AG09319 (cell line): ENCODE measurements around the gene PDPR.

Source experiments
- DNase-seq: peaks from one replicate; pipeline ENCODE4 v3.0.0-alpha.2; 2010; ENCODE audit warnings: low read depth; ENCODE audit errors: extremely low read depth
- CTCF ChIP-seq: IDR thresholded peaks from 2 replicates; pipeline ENCODE4 v1.5.1; 2011; ENCODE audit warnings: low read depth, mild to moderate bottlenecking, inconsistent platforms, low read length, moderate library complexity

The PDPR gene

GRCh38 chr16:70156207-70156978, 42.3 kb downstream of the PDPR start:
- no peak for DNase-seq
- TF ChIP-seq CTCF, result no peak

GRCh38 chr16:70157105-70157476, 43.0 kb downstream of the PDPR start:
- no peak for TF ChIP-seq CTCF
- DNase-seq, result no peak

- no peak for DNase-seq
- no peak for TF ChIP-seq CTCF
These were observed 43.5 kb downstream of the PDPR start for GRCh38 chr16:70157477-70158260.

- no peak for TF ChIP-seq CTCF
- DNase-seq, result no peak
These were observed 44.3 kb downstream of the PDPR start for GRCh38 chr16:70158261-70158939.

GRCh38 chr16:70159355-70160348, 45.5 kb downstream of the PDPR start:
- no peak for TF ChIP-seq CTCF
- DNase-seq, result no peak

GRCh38 chr16:70160388-70160787, 46.3 kb downstream of the PDPR start:
- no peak for DNase-seq

More at GRCh38 chr16:70160388-70160787, 46.3 kb downstream of the PDPR start:
- TF ChIP-seq CTCF, result no peak
